Endodermal cell (in vitro differentiated cells): ENCODE data around the gene GAL3ST2. TPM values are rescaled to one million over a fixed set of nuclear protein-coding genes. Genes with fewer than 3 reads are reported as not detected.
"Not testable (repeated sequence)": the region's sequence is repeated elsewhere in the genome, so short reads cannot be mapped to it uniquely, and the experiment has no call there.

Experiments
- DNase-seq: peaks from one replicate; pipeline ENCODE4 v3.0.0-alpha.2; 2017
- H3K27ac ChIP-seq: 2 replicates; pipeline ENCODE4 v1.5.1; 2013; ENCODE audit warnings: mild to moderate bottlenecking, low read depth, low read length, moderate library complexity
- H3K27me3 ChIP-seq: 2 replicates; pipeline ENCODE4 v1.6.1; 2013; ENCODE audit warnings: mild to moderate bottlenecking, low read length, moderate library complexity; ENCODE audit not compliant: insufficient read depth, control insufficient read depth, poor library complexity, severe bottlenecking
- H3K36me3 ChIP-seq: 2 replicates; pipeline ENCODE4 v1.7.0; 2013; ENCODE audit warnings: mild to moderate bottlenecking, low read length, moderate library complexity; ENCODE audit not compliant: control insufficient read depth, insufficient read depth
- H3K4me1 ChIP-seq: one replicate; pipeline ENCODE4 v1.7.0; 2013; ENCODE audit warnings: low read length; ENCODE audit not compliant: control insufficient read depth, insufficient read depth
- H3K4me3 ChIP-seq: 2 replicates; pipeline ENCODE4 v1.5.1; 2013; ENCODE audit warnings: mild to moderate bottlenecking, low read length, moderate library complexity
- H3K9ac ChIP-seq: 2 replicates; pipeline ENCODE4 v1.6.1; 2013; ENCODE audit warnings: mild to moderate bottlenecking, low read length, moderate library complexity; ENCODE audit not compliant: poor library complexity, severe bottlenecking; ENCODE audit errors: extremely low read depth
- H3K9me3 ChIP-seq: 2 replicates; pipeline ENCODE4 v1.6.1; 2013; ENCODE audit warnings: mild to moderate bottlenecking, low read length, moderate library complexity; ENCODE audit not compliant: control insufficient read depth
- H3K27ac Mint-ChIP-seq: 2 replicates; pipeline ENCODE4 v1.8.0; 2020; ENCODE audit warnings: mixed read lengths
- H3K27me3 Mint-ChIP-seq: 2 replicates; pipeline ENCODE4 v1.8.0; 2021; ENCODE audit warnings: mild to moderate bottlenecking, mixed read lengths; ENCODE audit not compliant: insufficient read depth
- H3K36me3 Mint-ChIP-seq: 2 replicates; pipeline ENCODE4 v1.8.0; 2020; ENCODE audit warnings: low read depth, mixed read lengths
- H3K4me1 Mint-ChIP-seq: 2 replicates; pipeline ENCODE4 v1.8.0; 2020; ENCODE audit warnings: mixed read lengths
- H3K4me3 Mint-ChIP-seq: 2 replicates; pipeline ENCODE4 v1.8.0; 2020; ENCODE audit warnings: mild to moderate bottlenecking, moderate library complexity, mixed read lengths
- H3K9me3 Mint-ChIP-seq: 2 replicates; pipeline ENCODE4 v1.8.0; 2020; ENCODE audit warnings: mild to moderate bottlenecking, mixed read lengths
- WGBS, 2 experiments: methylation state at CpG; one replicate each; pipeline versions ENCODE4 v1.1.5 to v1.1.7; 2013; ENCODE audit warnings: missing lambda C conversion rate in 2 of 2, mixed read lengths in 1 of 2; ENCODE audit not compliant: insufficient coverage in 1 of 2, insufficient read length in 1 of 2; 5-methylcytosine and 5-hydroxymethylcytosine counted together
- total RNA-seq, 2 donors: library from RNA; stranded (reverse); fragmentation: NEBNext Ultra II Directional in 1 of 2; extraction: Animal tissue kit (Norgen Biotek cat#: 25700) in 1 of 2; gene quantifications; 2 replicates in 1 of 2; 3 replicates in 1 of 2; pipeline ENCODE4 v1.2.1, GENCODE V29; 2021
- TF ChIP-seq, protein P1 (sequence below): fragments of 200-600 bp; sonication (generic); conservative IDR thresholded peaks from 2 replicates; pipeline ENCODE4 v1.5.0; 2021; ENCODE audit warnings: antibody characterized with exemption, mild to moderate bottlenecking

Gene GAL3ST2
- total RNA-seq, 2 donors from 2014 or later: 0.57 to 0.91 TPM

DNA sequence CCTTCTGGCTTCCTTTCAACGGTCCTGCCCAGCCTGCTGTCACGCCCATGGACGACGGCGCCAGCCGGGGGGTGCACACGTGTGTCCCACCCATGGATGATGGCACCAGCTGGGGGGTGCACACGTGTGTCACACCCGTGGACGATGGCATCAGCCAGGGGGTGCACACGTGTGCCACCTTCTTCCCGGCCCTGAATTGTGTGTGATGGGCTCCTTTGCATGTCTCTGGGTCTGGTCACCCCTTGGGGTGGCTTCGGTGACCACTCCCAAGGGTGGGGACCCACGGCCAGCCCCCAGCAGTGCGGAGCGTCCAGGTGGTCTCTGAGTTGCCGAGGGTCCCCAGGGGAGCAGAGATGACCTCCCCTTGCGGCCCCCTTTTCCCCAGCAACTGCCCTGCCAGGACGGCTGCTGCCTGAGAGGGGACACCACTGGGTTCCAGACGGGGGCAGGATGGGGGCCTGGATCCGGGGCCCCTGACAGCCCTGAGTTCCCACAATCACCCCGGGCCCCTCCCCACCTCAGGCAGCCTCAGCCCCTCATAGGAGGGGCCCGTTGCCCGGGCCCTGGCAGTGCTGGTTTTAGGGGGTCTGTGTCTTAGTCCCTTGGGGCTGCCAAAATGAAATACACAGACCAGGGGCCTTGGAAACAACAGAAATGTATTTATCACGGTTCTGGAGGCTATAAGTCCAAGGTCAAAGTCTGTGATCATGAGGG lies 41.8 kb downstream of the GAL3ST2 start:
- Histone ChIP-seq H3K27me3 (peaks cover 7% of the 10 kb centered on the region), H3K4me1 (no peaks in the 10 kb centered on the region), H3K27ac (no peak overlapping the region), H3K9me3 (peaks cover 10% of the 10 kb centered on the region), H3K36me3 (no peaks in the 10 kb centered on the region), H3K9ac (no peak overlapping the region), H3K4me3 (no peak overlapping the region)
- Mint-ChIP-seq H3K9me3 (peaks cover 6% of the 10 kb centered on the region), H3K27me3 (peaks cover 2% of the 10 kb centered on the region), H3K27ac (no peak overlapping the region), H3K4me3 (no peak overlapping the region), H3K36me3 (no peaks in the 10 kb centered on the region), H3K4me1 (peaks cover 8% of the 10 kb centered on the region)
- WGBS, 2 experiments: 90 to 97% methylated on average over 16 to 25 of the region's 25 CpGs
- TF ChIP-seq, protein P1, sequence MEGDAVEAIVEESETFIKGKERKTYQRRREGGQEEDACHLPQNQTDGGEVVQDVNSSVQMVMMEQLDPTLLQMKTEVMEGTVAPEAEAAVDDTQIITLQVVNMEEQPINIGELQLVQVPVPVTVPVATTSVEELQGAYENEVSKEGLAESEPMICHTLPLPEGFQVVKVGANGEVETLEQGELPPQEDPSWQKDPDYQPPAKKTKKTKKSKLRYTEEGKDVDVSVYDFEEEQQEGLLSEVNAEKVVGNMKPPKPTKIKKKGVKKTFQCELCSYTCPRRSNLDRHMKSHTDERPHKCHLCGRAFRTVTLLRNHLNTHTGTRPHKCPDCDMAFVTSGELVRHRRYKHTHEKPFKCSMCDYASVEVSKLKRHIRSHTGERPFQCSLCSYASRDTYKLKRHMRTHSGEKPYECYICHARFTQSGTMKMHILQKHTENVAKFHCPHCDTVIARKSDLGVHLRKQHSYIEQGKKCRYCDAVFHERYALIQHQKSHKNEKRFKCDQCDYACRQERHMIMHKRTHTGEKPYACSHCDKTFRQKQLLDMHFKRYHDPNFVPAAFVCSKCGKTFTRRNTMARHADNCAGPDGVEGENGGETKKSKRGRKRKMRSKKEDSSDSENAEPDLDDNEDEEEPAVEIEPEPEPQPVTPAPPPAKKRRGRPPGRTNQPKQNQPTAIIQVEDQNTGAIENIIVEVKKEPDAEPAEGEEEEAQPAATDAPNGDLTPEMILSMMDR: no peak
- peak; percentile 17 for DNase-seq

GRCh38 chr2:241818943-241819270 lies 42.3 kb downstream of the GAL3ST2 start:
- H3K27ac Mint-ChIP-seq: no peak overlapping the region
- Histone ChIP-seq H3K9me3 (peaks cover 10% of the 10 kb centered on the region), H3K9ac (no peak overlapping the region), H3K36me3 (no peaks in the 10 kb centered on the region), H3K27me3 (peaks cover 10% of the 10 kb centered on the region), H3K4me3 (no peak overlapping the region), H3K4me1 (no peaks in the 10 kb centered on the region), H3K27ac (no peak overlapping the region)
- no peak overlapping the region for H3K4me3 Mint-ChIP-seq
- peaks cover 8% of the 10 kb centered on the region for H3K4me1 Mint-ChIP-seq
- TF ChIP-seq, protein P1: no peak
- H3K36me3 Mint-ChIP-seq: no peaks in the 10 kb centered on the region
- peaks cover 11% of the 10 kb centered on the region for H3K9me3 Mint-ChIP-seq
- WGBS, 2 experiments: 90 to 98% methylated on average over 8 to 10 of the region's 10 CpGs
- DNase-seq: peak; percentile 9
- H3K27me3 Mint-ChIP-seq: peaks cover 5% of the 10 kb centered on the region

DNA sequence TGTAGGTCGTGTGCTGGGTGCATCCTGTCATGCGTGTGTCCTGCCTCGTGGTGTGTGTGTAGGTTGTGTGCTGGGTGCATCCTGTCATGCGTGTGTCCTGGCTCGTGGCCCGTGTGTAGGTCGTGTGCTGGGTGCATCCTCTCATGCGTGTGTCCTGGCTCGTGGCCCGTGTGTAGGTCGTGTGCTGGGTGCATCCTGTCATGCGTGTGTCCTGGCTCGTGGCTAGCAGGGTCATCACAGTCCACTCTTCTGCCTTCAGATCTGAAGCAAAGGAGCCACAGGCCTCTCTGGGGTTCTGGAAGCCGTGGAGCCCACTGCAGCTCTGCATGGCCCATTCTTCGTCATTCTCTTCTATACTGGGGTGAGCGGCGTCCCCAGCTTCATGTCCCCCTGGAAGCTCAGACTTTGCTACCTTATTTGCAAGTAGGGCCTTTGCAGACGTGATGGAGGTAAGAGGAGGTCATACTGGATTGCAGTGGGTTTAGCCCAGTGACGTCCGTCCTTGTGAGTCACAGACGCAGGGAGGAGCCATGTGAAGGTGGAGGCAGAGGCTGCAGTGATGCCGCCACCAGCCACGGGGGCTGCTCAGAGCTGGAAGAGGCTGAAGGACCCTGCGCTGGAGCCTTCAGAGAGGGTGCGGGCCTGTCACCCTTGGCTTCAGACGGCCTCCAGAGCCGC lies 43.5 kb downstream of the GAL3ST2 start:
- not testable (repeated sequence) for H3K4me3 Mint-ChIP-seq, H3K4me1 Mint-ChIP-seq, H3K27me3 Mint-ChIP-seq, H3K27ac ChIP-seq, H3K4me3 ChIP-seq, H3K4me1 ChIP-seq, H3K27ac Mint-ChIP-seq, DNase-seq, H3K36me3 Mint-ChIP-seq, H3K9ac ChIP-seq, H3K9me3 ChIP-seq, H3K36me3 ChIP-seq
- WGBS, 2 experiments: 91 to 93% methylated on average over 19 to 27 of the region's 27 CpGs
- peaks cover 16% of the 10 kb centered on the region for H3K9me3 Mint-ChIP-seq
- H3K27me3 ChIP-seq: peaks cover 10% of the 10 kb centered on the region
